ENCODE measurements around the gene ARHGAP28.

DNA sequence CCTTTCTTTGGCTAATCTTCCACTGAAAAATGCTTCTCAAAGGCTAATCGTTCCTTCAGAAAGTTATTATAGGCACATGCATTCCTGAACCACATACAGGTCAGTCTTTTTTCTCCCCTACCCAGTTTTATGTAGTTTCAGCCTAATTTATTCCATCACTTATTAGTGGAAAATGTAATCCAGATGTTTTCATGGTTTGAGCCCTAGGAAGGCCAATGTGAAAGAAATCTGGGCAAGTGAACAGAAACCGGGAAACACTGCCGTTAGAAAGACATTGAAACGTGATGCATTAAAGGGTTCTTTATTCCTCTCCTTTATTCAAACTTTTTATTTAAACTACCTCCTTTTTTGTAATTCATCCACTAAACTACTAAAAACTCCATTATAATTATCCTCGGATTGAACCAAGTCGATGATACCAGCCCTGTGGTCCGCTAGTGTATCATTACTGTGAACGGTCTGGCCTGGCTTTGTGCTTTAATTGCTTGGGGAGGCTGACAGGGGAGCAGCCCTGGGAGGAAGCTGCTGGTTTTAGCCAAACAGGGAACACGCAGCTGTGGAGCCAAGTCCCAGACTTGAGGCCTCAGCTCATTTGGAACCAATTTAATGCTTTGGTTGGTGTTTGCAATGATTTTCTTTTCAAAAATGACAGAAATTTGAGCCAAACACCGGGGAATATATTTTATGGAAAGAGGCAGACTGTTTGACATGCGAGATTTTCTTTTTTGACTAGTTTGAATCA lies 149.2 kb downstream of the ARHGAP28 start:
- no peak for TF ChIP-seq EP300 (IDR thresholded peaks at IDR 0.05; ENCODE audit: low read depth)
- TF ChIP-seq, protein P1, sequence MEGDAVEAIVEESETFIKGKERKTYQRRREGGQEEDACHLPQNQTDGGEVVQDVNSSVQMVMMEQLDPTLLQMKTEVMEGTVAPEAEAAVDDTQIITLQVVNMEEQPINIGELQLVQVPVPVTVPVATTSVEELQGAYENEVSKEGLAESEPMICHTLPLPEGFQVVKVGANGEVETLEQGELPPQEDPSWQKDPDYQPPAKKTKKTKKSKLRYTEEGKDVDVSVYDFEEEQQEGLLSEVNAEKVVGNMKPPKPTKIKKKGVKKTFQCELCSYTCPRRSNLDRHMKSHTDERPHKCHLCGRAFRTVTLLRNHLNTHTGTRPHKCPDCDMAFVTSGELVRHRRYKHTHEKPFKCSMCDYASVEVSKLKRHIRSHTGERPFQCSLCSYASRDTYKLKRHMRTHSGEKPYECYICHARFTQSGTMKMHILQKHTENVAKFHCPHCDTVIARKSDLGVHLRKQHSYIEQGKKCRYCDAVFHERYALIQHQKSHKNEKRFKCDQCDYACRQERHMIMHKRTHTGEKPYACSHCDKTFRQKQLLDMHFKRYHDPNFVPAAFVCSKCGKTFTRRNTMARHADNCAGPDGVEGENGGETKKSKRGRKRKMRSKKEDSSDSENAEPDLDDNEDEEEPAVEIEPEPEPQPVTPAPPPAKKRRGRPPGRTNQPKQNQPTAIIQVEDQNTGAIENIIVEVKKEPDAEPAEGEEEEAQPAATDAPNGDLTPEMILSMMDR (IDR thresholded peaks at IDR 0.05): no peak
- TF ChIP-seq POLR2A (IDR thresholded peaks at IDR 0.05): no peak

Data from transverse colon (tissue), 3 donors.